Right cardiac atrium (tissue), 5 donors: ENCODE results near the gene ANKRD45. TPM values are rescaled to one million over a fixed set of nuclear protein-coding genes. Genes with fewer than 3 reads are reported as not detected.
"Not testable (repeated sequence)": the region's sequence is repeated elsewhere in the genome, so short reads cannot be mapped to it uniquely, and the experiment has no call there.

Source experiments
- ATAC-seq, 2 donors: fragments of 200-7000 bp; cut with Tn5 transposase; one replicate each; pipeline versions ENCODE4 v1.8.0 to v1.9.1; 2020; ENCODE audit warnings: moderate library complexity in 2 of 2, mild to moderate bottlenecking in 1 of 2
- DNase-seq, 3 donors: peaks; one replicate each; pipeline ENCODE4 v3.0.0-alpha.2; 2020
- H3K27ac ChIP-seq: one replicate; pipeline ENCODE4 v1.5.1; 2013; ENCODE audit warnings: mild to moderate bottlenecking, low read length, control low read depth, moderate library complexity
- H3K27me3 ChIP-seq: one replicate; pipeline ENCODE4 v1.6.1; 2013; ENCODE audit not compliant: control insufficient read depth, insufficient read depth
- H3K4me1 ChIP-seq: one replicate; pipeline ENCODE4 v1.6.1; 2013; ENCODE audit warnings: low read length; ENCODE audit not compliant: control insufficient read depth, insufficient read depth
- H3K4me3 ChIP-seq: one replicate; pipeline ENCODE4 v1.5.1; 2013; ENCODE audit warnings: low read length, control low read depth
- H3K9me3 ChIP-seq: one replicate; pipeline ENCODE4 v1.6.1; 2013; ENCODE audit warnings: low read length; ENCODE audit not compliant: control insufficient read depth
- WGBS: extraction: QIAGEN DNeasy Blood & Tissue Kit; methylation state at CpG from one replicate; pipeline ENCODE4 v1.1.7; 2013; 5-methylcytosine and 5-hydroxymethylcytosine counted together
- intact Hi-C, 4 donors: fragments of 100-400 bp; cut with DNase I; formaldehyde crosslinking; loops; one replicate each; pipeline versions ENCODE4 v1.11.0 to v1.14.0; 2022 to 2023
- long read RNA-seq, 4 donors: library from polyadenylated mRNA; unstranded; transcript quantifications; one replicate each; pipeline ENCODE4 v2.0.0, GENCODE V29; 2020 to 2021
- polyA plus RNA-seq: library from polyadenylated mRNA; stranded (reverse); fragments of 200-250 nt; gene quantifications from one replicate; pipeline ENCODE4 v1.2.3, GENCODE V29; 2013
- total RNA-seq, 4 donors: library from RNA; stranded (reverse); fragmentation: NEBNext Ultra II Directional; extraction: Animal tissue kit (Norgen Biotek cat#: 25700); gene quantifications; one replicate each; pipeline ENCODE4 v1.2.1, GENCODE V29; 2021
- donor health status: healthy with polysubstance abuse.
- donor health status: DM: no; HTN: yes; CAD: no.
- donor health status: DM: no; HTN: no; CAD: no.
- donor health status: DM: no; HTN: yes; CAD: no; lungs with severe emphysema.
- donor health status: DM: yes; HTN: yes; CAD: no.

The ANKRD45 gene
- total RNA-seq (1 to 10 TPM in 2 of 4 donors, under 1 TPM in 2; 0.93 to 1.4 (median 1.2) TPM), polyA plus RNA-seq (0.27 TPM)
- long read RNA-seq, donor 1, partial matches to known transcripts = 0 of 1 reads
- long read RNA-seq, donor 1, other reads (novel, unspliced or antisense) = 0 of 1 reads
- long read RNA-seq, donor 2 = 0 reads
- long read RNA-seq, donor 3, partial matches to known transcripts = 0 of 2 reads
- long read RNA-seq, donor 3, other reads (novel, unspliced or antisense) = 0 of 2 reads
- long read RNA-seq, donor 4 = 0 reads

DNA sequence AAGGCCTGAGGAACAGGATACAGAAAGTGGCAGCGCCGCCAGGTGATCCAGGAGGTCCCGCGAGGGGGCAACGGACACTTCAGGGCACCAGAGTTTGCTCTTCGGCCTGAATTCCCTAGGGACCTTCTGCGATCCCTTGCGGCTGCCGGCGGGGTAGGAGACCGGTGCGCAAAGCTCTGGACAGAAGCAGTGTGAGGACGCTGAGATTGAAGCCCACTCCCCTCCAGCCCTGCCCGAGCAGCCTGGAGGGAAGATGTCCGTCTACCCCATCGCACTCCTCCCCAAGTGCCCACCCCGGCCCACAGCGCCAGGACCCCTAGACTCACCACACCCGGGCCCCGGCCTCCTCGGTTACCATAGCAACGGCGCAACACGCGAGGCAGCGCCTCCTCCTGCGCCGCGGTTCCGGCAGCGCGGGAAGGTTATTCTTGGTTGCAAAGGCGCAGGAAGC, at the start of gene ANKRD45:
Gene ANKRD45, minus strand, starts transcription at position 361 of the 451 bp plus-strand sequence. CDS start 10,433 bp downstream, outside the sequence.
- Histone ChIP-seq H3K27ac (no peak within 1 kb of the TSS), H3K4me1 (no peaks in the 10 kb centered on the region), H3K27me3 (no peaks in the 10 kb centered on the region), H3K4me3 (peak within 1 kb of the TSS; percentile 38), H3K9me3 (no peaks in the 10 kb centered on the region)
- intact Hi-C loops = no loop called here
- ATAC-seq (peak; percentile 89 to 96), DNase-seq (peak; percentile 77 to 87 (median 86))
- WGBS = 2% methylated on average over 33 of the region's 33 CpGs

GRCh38 chr1:173717238-173717637, 47.6 kb upstream of the ANKRD45 start:
- no peak for ATAC-seq
- intact Hi-C loops = loop anchor here in 2 of 4 donors (10.0 kb wide), 2 partner anchors 242 to 292 kb away; partner anchors contain the start of gene PRDX6 (in 1 of the 2)
- Histone ChIP-seq H3K4me1 (peaks cover 2% of the 10 kb centered on the region), H3K27me3 (no peaks in the 10 kb centered on the region), H3K9me3 (no peaks in the 10 kb centered on the region), H3K4me3 (no peak overlapping the region), H3K27ac (no peak overlapping the region)
- no peak for DNase-seq
- WGBS = 57% methylated on average over 2 of the region's 2 CpGs

GRCh38 chr1:173715538-173715844, 45.8 kb upstream of the ANKRD45 start:
- DNase-seq (no peak), ATAC-seq (no peak)
- intact Hi-C loops = loop anchor here in 2 of 4 donors (10.0 kb wide), 2 partner anchors 241 to 291 kb away; partner anchors contain the start of gene PRDX6 (in 1 of the 2)
- peak overlapping the region; percentile 80 for H3K27ac ChIP-seq
- under 1% methylated on average over 8 of the region's 8 CpGs for WGBS
- H3K9me3 ChIP-seq = no peaks in the 10 kb centered on the region
- H3K4me1 ChIP-seq = peaks cover 2% of the 10 kb centered on the region
- H3K4me3 ChIP-seq = peak overlapping the region; percentile 86
- H3K27me3 ChIP-seq = no peaks in the 10 kb centered on the region

- H3K4me3 ChIP-seq = peak within 1 kb of the TSS; percentile 86
- no peaks in the 10 kb centered on the region for H3K27me3 ChIP-seq
- DNase-seq (peak; percentile 78 to 90 (median 89)), ATAC-seq (peak; percentile 98 to 99)
- H3K27ac ChIP-seq = peak within 1 kb of the TSS; percentile 80
- WGBS = under 1% methylated on average over 43 of the region's 43 CpGs
- intact Hi-C loops = loop anchor here in 2 of 4 donors (10.0 kb wide), 2 partner anchors 240 to 290 kb away; partner anchors contain the start of gene PRDX6 (in 1 of the 2)
- peaks cover 2% of the 10 kb centered on the region for H3K4me1 ChIP-seq
- no peaks in the 10 kb centered on the region for H3K9me3 ChIP-seq
These were observed 45.3 kb upstream of the ANKRD45 start, which contains the start of gene KLHL20 for GRCh38 chr1:173714759-173715537. KLHL20 (plus strand) TSS chr1:173714981; CDS start chr1:173716044, 1,063 bp downstream.

DNA sequence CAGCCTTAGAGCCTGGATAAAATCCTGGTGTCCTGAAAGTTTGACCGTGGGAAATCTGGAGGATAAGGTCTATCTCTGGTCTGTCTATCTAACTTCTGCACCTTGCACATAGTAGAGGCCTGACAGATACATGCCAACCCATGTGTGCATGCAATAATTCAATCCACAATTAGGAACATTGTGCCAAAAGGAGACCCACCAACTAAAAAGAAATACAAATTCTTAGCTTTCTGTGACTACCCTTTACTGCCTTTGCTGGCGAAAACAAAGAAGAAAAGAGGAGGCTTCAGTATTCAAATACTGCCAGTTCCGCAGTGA, 44.7 kb upstream of the ANKRD45 start:
- peak overlapping the region; percentile 86 for H3K4me3 ChIP-seq
- H3K4me1 ChIP-seq = peaks cover 2% of the 10 kb centered on the region
- 56% methylated on average over 3 of the region's 3 CpGs for WGBS
- no peaks in the 10 kb centered on the region for H3K27me3 ChIP-seq
- no peaks in the 10 kb centered on the region for H3K9me3 ChIP-seq
- intact Hi-C loops = loop anchor here in 2 of 4 donors (10.0 kb wide), 2 partner anchors 240 to 290 kb away; partner anchors contain the start of gene PRDX6 (in 1 of the 2)
- ATAC-seq = no peak
- H3K27ac ChIP-seq = peak overlapping the region; percentile 80
- DNase-seq = no peak

- Histone ChIP-seq H3K4me1 (no peaks in the 10 kb centered on the region), H3K27ac (no peak overlapping the region), H3K4me3 (no peak overlapping the region), H3K9me3 (no peaks in the 10 kb centered on the region), H3K27me3 (no peaks in the 10 kb centered on the region)
- 59% methylated on average over 2 of the region's 2 CpGs for WGBS
- DNase-seq (no peak), ATAC-seq (no peak)
- intact Hi-C loops = no loop called here
These were observed 39.1 kb upstream of the ANKRD45 start for GRCh38 chr1:173708787-173709186.

GRCh38 chr1:173705117-173705516, 35.5 kb upstream of the ANKRD45 start:
- Histone ChIP-seq H3K27ac (no peak overlapping the region), H3K27me3 (no peaks in the 10 kb centered on the region), H3K4me1 (no peaks in the 10 kb centered on the region), H3K9me3 (no peaks in the 10 kb centered on the region), H3K4me3 (no peak overlapping the region)
- ATAC-seq = no peak
- DNase-seq = no peak
- intact Hi-C loops = no loop called here
- 79% methylated on average over 5 of the region's 5 CpGs for WGBS

DNA sequence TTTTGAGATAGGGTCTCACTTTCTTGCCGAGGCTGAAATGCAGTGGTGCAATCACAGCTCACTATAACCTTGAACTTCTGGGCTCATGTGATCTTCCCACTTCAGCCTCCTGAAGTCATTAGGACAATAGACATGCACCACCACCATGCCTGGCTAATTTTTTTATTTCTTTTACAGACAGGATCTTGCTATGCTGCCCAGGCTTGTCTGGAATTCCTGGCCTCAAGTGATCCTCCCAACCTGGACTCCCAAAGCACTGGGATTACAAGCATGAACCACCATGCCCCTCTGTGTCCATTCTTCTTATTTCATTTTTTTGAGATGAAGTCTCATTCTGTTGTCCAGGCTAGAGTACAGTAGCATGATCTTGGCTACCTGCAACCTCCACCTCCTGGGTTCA, 33.1 kb upstream of the ANKRD45 start:
- Histone ChIP-seq H3K9me3 (no peaks in the 10 kb centered on the region), H3K27me3 (no peaks in the 10 kb centered on the region), H3K4me3 (no peak overlapping the region), H3K27ac (no peak overlapping the region), H3K4me1 (no peaks in the 10 kb centered on the region)
- no peak for ATAC-seq
- WGBS = 87% methylated on average over 1 of the region's 1 CpG
- intact Hi-C loops = no loop called here
- no peak for DNase-seq

DNA sequence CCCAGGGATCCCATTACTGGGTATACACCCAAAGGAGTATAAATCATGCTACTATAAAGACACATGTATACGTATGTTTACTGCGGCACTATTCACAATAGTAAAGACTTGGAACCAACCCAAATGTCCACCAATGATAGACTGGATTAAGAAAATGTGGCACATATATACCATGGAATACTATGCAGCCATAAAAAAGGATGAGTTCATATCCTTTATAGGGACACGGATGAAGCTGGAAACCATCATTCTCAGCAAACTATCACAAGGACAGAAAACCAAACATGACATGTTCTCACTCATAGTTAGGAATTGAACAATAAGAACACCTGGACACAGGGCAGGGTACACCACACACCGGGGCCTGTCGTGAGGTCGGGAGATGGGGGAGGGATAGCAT, 31.6 kb upstream of the ANKRD45 start:
- intact Hi-C loops, H3K9me3 ChIP-seq, H3K27me3 ChIP-seq, ATAC-seq, H3K4me1 ChIP-seq, H3K4me3 ChIP-seq, DNase-seq, H3K27ac ChIP-seq: not testable (repeated sequence)
- WGBS = 95% methylated on average over 6 of the region's 6 CpGs

GRCh38 chr1:173693238-173693637, 23.6 kb upstream of the ANKRD45 start:
- no peaks in the 10 kb centered on the region for H3K4me1 ChIP-seq
- no peaks in the 10 kb centered on the region for H3K9me3 ChIP-seq
- no peak for ATAC-seq
- H3K27ac ChIP-seq = no peak overlapping the region
- H3K27me3 ChIP-seq = no peaks in the 10 kb centered on the region
- intact Hi-C loops = no loop called here
- no peak overlapping the region for H3K4me3 ChIP-seq
- DNase-seq = no peak

GRCh38 chr1:173688300-173688699, 18.6 kb upstream of the ANKRD45 start:
- no peak overlapping the region for H3K27ac ChIP-seq
- H3K27me3 ChIP-seq = no peaks in the 10 kb centered on the region
- H3K9me3 ChIP-seq = no peaks in the 10 kb centered on the region
- 82% methylated on average over 2 of the region's 2 CpGs for WGBS
- no peaks in the 10 kb centered on the region for H3K4me1 ChIP-seq
- no peak overlapping the region for H3K4me3 ChIP-seq
- ATAC-seq = no peak
- no peak for DNase-seq
- intact Hi-C loops = no loop called here
